ENCODE measurements around the gene GRAP. TPM values are rescaled to one million over a fixed set of nuclear protein-coding genes. Genes with fewer than 3 reads are reported as not detected.
A peak's percentile ranks its signal among the peaks of the same experiment; 100 is the strongest.

Gene GRAP
- total and polyA plus RNA-seq, 9 of the 15 experiments (the other 6 are each of a cell fraction or from before 2014, with no cell fraction given) = 0.07 to 0.41 (median 0.19) TPM; not detected in 5

GRCh38 chr17:19004421-19005136 is 42.2 kb downstream of the GRAP start, which contains the start of gene FAM83G (continued):
- TF ChIP-seq ZNF609 (CRISPR knock-in tag; IDR thresholded peaks at IDR 0.05; ENCODE audit: borderline replicate concordance) (no peak), SRSF3 (IDR thresholded peaks at IDR 0.05; ENCODE audit: insufficient read depth, low read length) (no peak), CBFA2T3 (IDR thresholded peaks at IDR 0.05) (no peak), L3MBTL2 (IDR thresholded peaks at IDR 0.05) (no peak; the same call in 1 of the 2 replicates), POLR2AphosphoS2 (IDR thresholded peaks at IDR 0.05; ENCODE audit: low read length) (no peak), EWSR1 (IDR thresholded peaks at IDR 0.05; ENCODE audit: borderline replicate concordance, low read depth, partially characterized antibody) (no peak), ZNF699 (CRISPR knock-in tag; IDR thresholded peaks at IDR 0.05; ENCODE audit: insufficient replicate concordance) (no peak), MEF2D (tag; conservative IDR thresholded peaks at IDR 0.05; ENCODE audit: low read depth) (no peak), GATAD2B (IDR thresholded peaks at IDR 0.05; ENCODE audit: borderline replicate concordance) (peak; percentile 65; the same call in 1 of the 2 replicates), ETV5 (CRISPR knock-in tag; IDR thresholded peaks at IDR 0.05; ENCODE audit: low read depth) (peak; percentile 70), MCM5 (IDR thresholded peaks at IDR 0.05; ENCODE audit: low read depth) (no peak), ZNF639 (CRISPR knock-in tag; conservative IDR thresholded peaks at IDR 0.05 in 1 of 2, IDR thresholded peaks at IDR 0.05 in 1 of 2) (peak in 1 of 2 experiments; percentile 79; a peak in 2 of 4 replicates), MEF2A (IDR thresholded peaks at IDR 0.05; ENCODE audit: control insufficient read depth, low read depth, low read length) (no peak), RBFOX2 (IDR thresholded peaks at IDR 0.05; ENCODE audit: low read depth, low read length) (peak; percentile 67), CEBPG (CRISPR knock-in tag; IDR thresholded peaks at IDR 0.05) (no peak), CEBPG (tag; conservative IDR thresholded peaks at IDR 0.05 in 1 of 2, IDR thresholded peaks at IDR 0.05 in 1 of 2) (no peak), RBM25 (IDR thresholded peaks at IDR 0.05; ENCODE audit: low read depth, low read length, severe bottlenecking) (peak; percentile 69), BDP1 (IDR thresholded peaks at IDR 0.05; ENCODE audit: insufficient read depth, insufficient read length) (no peak), KAT8 (IDR thresholded peaks at IDR 0.05; ENCODE audit: low read depth) (no peak), WHSC1 (IDR thresholded peaks at IDR 0.05; ENCODE audit: low read length) (no peak), FOXA3 (CRISPR knock-in tag; conservative IDR thresholded peaks at IDR 0.05 in 1 of 2, IDR thresholded peaks at IDR 0.05 in 1 of 2) (no peak), MED1 (CRISPR knock-in tag; IDR thresholded peaks at IDR 0.05; ENCODE audit: borderline replicate concordance) (no peak), TCF7L2 (IDR thresholded peaks at IDR 0.05; ENCODE audit: low read depth, low read length) (no peak)

Measured in K562 (cell line).